Gastrocnemius medialis (tissue), 4 donors: ENCODE measurements around the gene TMEM18. TPM values are rescaled to one million over a fixed set of nuclear protein-coding genes. Genes with fewer than 3 reads are reported as not detected.

Source experiments
- ATAC-seq, 2 donors: fragments of 150-250 bp; one replicate each; pipeline ENCODE4 v1.9.1; 2016
- DNase-seq, 2 donors: peaks; one replicate each; pipeline ENCODE4 v3.0.0-alpha.2; 2019
- H3K27ac ChIP-seq, 4 donors: fragments of 200-600 bp; sonication (generic); 1 replicate in 1 of 4; 2 replicates in 3 of 4; pipeline ENCODE4 v1.5.1; 2016 to 2018; ENCODE audit warnings: mild to moderate bottlenecking in 2 of 4, moderate library complexity in 1 of 4
- H3K27me3 ChIP-seq, 3 donors: fragments of 200-600 bp; sonication (generic) in 2 of 3; 1 replicate in 1 of 3; 2 replicates in 2 of 3; pipeline versions ENCODE4 v1.5.1 to v1.6.0; 2016 to 2019; ENCODE audit warnings: mild to moderate bottlenecking in 1 of 3, moderate library complexity in 1 of 3
- H3K36me3 ChIP-seq, 2 donors: fragments of 200-600 bp; sonication (generic) in 1 of 2; one replicate each; pipeline ENCODE4 v1.5.1; 2017 to 2018
- H3K4me1 ChIP-seq, 2 donors: fragments of 200-600 bp; sonication (generic) in 1 of 2; one replicate each; pipeline ENCODE4 v1.5.1; 2016 to 2017; ENCODE audit warnings: mild to moderate bottlenecking in 2 of 2
- H3K4me3 ChIP-seq, 4 donors: fragments of 200-600 bp; sonication (generic) in 3 of 4; 1 replicate in 1 of 4; 2 replicates in 3 of 4; pipeline ENCODE4 v1.5.1; 2016 to 2019; ENCODE audit warnings: mild to moderate bottlenecking in 2 of 4
- H3K9me3 ChIP-seq, 3 donors: fragments of 200-600 bp; sonication (generic) in 2 of 3; 1 replicate in 1 of 3; 2 replicates in 2 of 3; pipeline ENCODE4 v1.5.1; 2016 to 2019
- POLR2A ChIP-seq, 2 donors: fragments of 450-650 bp; IDR thresholded peaks; one replicate each; pipeline ENCODE4 v1.6.1; 2017; ENCODE audit warnings: antibody characterized with exemption in 2 of 2, mild to moderate bottlenecking in 2 of 2, moderate library complexity in 2 of 2
- in situ Hi-C, 4 donors: fragments of 200-750 bp; cut with MboI; loops; one replicate each; pipeline versions ENCODE4 v1.15.0 to v1.8.0; 2017; ENCODE audit warnings: low sequenced_read_pairs in 4 of 4
- intact Hi-C: fragments of 100-400 bp; cut with DNase I; formaldehyde crosslinking; loops from one replicate; pipeline ENCODE4 v1.15.1; 2023; ENCODE audit warnings: low total_unique reads
- total RNA-seq, 4 donors: library from RNA; depleted of rRNA; stranded (reverse); fragments of >200 nt; gene quantifications; one replicate each; pipeline versions ENCODE4 v1.1.0 to v1.2.3, GENCODE V29; 2016
- TF ChIP-seq, protein P1 (sequence below), 5 experiments: fragments of 450-650 bp in 3 of 5; fragments of 200-600 bp in 2 of 5; sonication (generic) in 2 of 5; IDR thresholded peaks in 4 of 5; conservative IDR thresholded peaks in 1 of 5; 1 replicate in 4 of 5; 2 replicates in 1 of 5; pipeline ENCODE4 v1.5.1; 2016 to 2019; ENCODE audit warnings: antibody characterized with exemption in 5 of 5, mild to moderate bottlenecking in 3 of 5, moderate library complexity in 3 of 5

Gene TMEM18
- total RNA-seq, 4 donors from 2014 or later: 9.0 to 26.1 (median 12.3) TPM

DNA sequence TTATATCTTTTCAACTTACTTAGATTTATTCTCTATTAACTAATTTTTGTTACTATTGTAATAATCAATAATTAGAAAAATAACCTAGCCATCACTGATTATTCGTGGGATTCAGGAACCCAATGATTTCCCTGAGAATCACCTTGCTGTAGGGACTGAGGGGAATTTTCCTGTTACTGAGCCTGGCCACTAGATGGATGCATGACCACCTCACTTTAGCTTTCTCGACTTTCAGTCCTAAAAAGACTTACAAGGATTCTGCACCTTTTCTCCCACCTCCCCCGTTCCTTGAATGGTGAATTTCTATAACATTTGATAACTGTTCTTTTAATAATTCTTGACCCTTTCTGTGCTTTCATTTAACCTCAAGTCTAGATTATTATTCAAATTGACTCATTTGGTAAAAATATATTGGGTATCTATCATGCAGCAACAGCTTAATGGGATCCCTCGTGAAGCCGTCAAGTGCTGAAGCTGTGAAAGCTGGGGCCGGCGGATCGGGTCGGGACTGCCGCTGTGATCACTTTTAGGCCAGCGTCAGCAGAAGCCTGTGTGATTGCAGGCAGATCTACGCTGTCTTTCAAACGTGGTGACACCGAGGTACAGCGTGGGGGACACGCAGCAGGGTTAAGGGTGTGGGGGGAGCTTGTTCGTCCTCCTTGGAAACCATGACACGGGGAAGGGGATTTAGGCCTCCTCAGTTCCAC is 38.8 kb upstream of the TMEM18 start:
- Histone ChIP-seq H3K9me3 (no peaks in the 10 kb centered on the region), H3K27ac (no peak overlapping the region), H3K4me1 (no peaks in the 10 kb centered on the region), H3K27me3 (peaks cover 0 to 17% (median 5%) of the 10 kb centered on the region in 3 donors), H3K36me3 (no peaks in the 10 kb centered on the region), H3K4me3 (no peak overlapping the region)
- ATAC-seq: no peak
- intact Hi-C loops: loop anchor here (10.0 kb wide), 1 partner anchor 829 kb away; no protein-coding TSS in a partner anchor
- TF ChIP-seq, protein P1, sequence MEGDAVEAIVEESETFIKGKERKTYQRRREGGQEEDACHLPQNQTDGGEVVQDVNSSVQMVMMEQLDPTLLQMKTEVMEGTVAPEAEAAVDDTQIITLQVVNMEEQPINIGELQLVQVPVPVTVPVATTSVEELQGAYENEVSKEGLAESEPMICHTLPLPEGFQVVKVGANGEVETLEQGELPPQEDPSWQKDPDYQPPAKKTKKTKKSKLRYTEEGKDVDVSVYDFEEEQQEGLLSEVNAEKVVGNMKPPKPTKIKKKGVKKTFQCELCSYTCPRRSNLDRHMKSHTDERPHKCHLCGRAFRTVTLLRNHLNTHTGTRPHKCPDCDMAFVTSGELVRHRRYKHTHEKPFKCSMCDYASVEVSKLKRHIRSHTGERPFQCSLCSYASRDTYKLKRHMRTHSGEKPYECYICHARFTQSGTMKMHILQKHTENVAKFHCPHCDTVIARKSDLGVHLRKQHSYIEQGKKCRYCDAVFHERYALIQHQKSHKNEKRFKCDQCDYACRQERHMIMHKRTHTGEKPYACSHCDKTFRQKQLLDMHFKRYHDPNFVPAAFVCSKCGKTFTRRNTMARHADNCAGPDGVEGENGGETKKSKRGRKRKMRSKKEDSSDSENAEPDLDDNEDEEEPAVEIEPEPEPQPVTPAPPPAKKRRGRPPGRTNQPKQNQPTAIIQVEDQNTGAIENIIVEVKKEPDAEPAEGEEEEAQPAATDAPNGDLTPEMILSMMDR (IDR thresholded peaks at IDR 0.05 in 4 of 5, conservative IDR thresholded peaks at IDR 0.05 in 1 of 5): no peak
- no peak for TF ChIP-seq POLR2A (IDR thresholded peaks at IDR 0.05)
- in situ Hi-C loops: loop anchor here in 1 of 4 donors (25.0 kb wide), 1 partner anchor 821 kb away; no protein-coding TSS in a partner anchor
- no peak for DNase-seq

DNA sequence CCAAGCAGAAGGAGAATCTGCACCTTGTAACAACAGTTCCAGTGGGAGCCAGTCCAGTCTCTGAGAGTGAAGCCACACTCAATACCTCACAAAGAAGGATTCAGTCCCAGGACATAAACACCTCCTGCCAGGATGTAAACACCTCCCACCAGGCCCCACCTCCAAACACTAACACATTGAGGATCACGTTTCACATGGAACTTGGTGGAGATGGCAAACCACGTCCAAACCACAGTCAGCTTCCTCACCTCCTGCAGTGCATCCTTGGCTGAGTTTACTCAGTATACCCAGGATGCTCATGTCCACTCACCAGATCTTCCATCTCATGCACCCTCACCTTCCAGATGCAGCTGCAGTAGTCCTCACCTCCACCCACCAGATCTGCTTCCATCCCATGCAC is 37.8 kb upstream of the TMEM18 start:
- Histone ChIP-seq H3K4me3 (no peak overlapping the region), H3K4me1 (no peaks in the 10 kb centered on the region), H3K27ac (no peak overlapping the region), H3K27me3 (peaks cover 0 to 17% (median 8%) of the 10 kb centered on the region in 3 donors), H3K9me3 (no peaks in the 10 kb centered on the region), H3K36me3 (no peaks in the 10 kb centered on the region)
- in situ Hi-C loops (loop anchor here in 1 of 4 donors (25.0 kb wide), 1 partner anchor 822 kb away; no protein-coding TSS in a partner anchor), intact Hi-C loops (loop anchor here (10.0 kb wide), 1 partner anchor 830 kb away; no protein-coding TSS in a partner anchor)
- no peak for DNase-seq
- TF ChIP-seq, protein P1 (IDR thresholded peaks at IDR 0.05 in 4 of 5, conservative IDR thresholded peaks at IDR 0.05 in 1 of 5): no peak
- TF ChIP-seq POLR2A (IDR thresholded peaks at IDR 0.05): no peak
- no peak for ATAC-seq

DNA sequence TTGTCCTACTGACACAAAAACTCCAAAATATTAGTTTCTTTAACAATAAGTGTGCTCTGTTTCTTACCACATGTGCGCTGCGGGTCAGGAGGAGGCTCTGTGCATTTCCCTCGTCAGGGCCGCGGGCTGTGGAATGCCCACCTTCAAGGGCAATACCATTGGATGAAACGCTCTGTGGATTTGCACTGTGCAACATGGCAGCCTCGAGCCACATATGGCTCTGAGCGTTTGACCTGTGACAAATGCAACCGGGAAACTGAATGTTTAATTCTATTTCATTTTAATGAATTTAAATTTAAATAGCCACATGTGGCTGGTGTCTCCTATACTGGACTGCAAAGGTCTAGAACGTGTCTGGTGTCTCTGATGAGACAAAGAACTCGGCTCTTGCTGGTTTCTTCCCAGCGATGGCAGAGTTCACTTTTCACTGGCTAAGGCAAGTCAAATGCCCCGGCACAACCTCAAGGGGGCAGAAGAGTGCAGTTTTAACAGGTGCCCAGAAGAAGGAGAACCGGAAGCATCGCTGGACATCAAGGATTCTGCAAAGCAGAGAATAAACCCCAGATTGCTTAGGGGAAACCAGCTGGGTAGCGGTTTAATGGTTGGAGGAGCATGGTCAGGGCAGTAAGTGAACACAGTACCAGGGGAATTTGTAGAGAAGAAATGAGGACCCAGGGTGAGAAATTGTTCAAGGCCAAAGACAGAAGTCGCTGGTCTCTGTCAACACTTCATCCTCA is 37.0 kb upstream of the TMEM18 start:
- intact Hi-C loops (loop anchor here (10.0 kb wide), 1 partner anchor 831 kb away; no protein-coding TSS in a partner anchor), in situ Hi-C loops (loop anchor here in 1 of 4 donors (25.0 kb wide), 1 partner anchor 823 kb away; no protein-coding TSS in a partner anchor)
- Histone ChIP-seq H3K4me3 (no peak overlapping the region), H3K36me3 (no peaks in the 10 kb centered on the region), H3K4me1 (no peaks in the 10 kb centered on the region), H3K9me3 (no peaks in the 10 kb centered on the region), H3K27ac (no peak overlapping the region), H3K27me3 (peaks cover 0 to 17% (median 8%) of the 10 kb centered on the region in 3 donors)
- ATAC-seq (peak in 1 of 2 donors; percentile 33), DNase-seq (no peak)
- TF ChIP-seq, protein P1 (IDR thresholded peaks at IDR 0.05 in 4 of 5, conservative IDR thresholded peaks at IDR 0.05 in 1 of 5): peak; percentile 4 to 52 (median 27)
- no peak for TF ChIP-seq POLR2A (IDR thresholded peaks at IDR 0.05)

DNA sequence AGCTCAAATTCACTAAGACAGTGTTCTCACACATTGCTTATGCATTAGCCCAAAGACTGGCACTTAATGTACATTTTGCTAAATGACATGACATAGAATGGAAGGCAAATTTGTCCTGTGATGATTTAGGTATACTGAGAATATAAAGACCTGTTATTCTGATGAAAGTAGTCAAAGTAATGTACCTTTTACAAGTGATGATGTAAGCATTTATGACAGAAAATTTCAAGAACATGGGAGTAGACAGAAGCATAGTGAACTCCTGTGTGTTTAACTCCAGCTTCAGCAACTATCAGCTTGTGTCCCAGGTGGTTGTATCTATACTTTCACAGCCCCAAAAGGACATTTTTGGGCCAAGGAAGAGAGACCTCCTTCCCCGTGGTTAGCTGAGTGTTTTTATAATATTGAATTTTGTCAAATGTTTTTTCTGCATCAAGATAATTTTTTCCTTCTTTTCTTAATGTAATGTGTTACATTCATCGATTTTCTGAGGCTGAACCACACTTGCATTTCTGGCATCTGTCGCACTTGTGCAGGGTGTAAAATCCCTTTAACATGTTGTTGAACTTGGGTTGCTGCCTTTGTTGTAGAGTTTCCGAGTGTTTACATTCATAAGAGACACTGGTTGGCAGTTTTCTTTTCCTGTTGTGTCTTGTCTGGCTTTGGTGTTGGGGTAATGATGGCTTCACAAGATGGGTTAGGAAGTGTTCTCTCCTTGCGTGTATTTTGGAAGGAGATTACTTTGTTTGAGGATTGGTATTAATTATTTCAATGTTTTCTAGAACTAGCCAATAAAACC is 33.9 kb upstream of the TMEM18 start:
- in situ Hi-C loops: loop anchor here in 1 of 4 donors (25.0 kb wide), 1 partner anchor 826 kb away; no protein-coding TSS in a partner anchor

More for the DNA sequence above, 33.9 kb upstream of the TMEM18 start:
- H3K9me3 ChIP-seq: no peaks in the 10 kb centered on the region
- intact Hi-C loops: loop anchor here (10.0 kb wide), 1 partner anchor 834 kb away; no protein-coding TSS in a partner anchor
- H3K36me3 ChIP-seq: no peaks in the 10 kb centered on the region
- no peak overlapping the region for H3K27ac ChIP-seq
- no peak overlapping the region for H3K4me3 ChIP-seq
- DNase-seq (no peak), ATAC-seq (no peak)
- H3K4me1 ChIP-seq: no peaks in the 10 kb centered on the region
- peaks cover 0 to 17% (median 8%) of the 10 kb centered on the region in 3 donors for H3K27me3 ChIP-seq
- TF ChIP-seq, protein P1 (IDR thresholded peaks at IDR 0.05 in 4 of 5, conservative IDR thresholded peaks at IDR 0.05 in 1 of 5): no peak
- no peak for TF ChIP-seq POLR2A (IDR thresholded peaks at IDR 0.05)
